H9 (cell line): ENCODE data around the gene CTNNA3. TPM values are rescaled to one million over a fixed set of nuclear protein-coding genes. Genes with fewer than 3 reads are reported as not detected.

Experiments
- DNase-seq: peaks from one replicate; pipeline ENCODE4 v3.0.0-alpha.2; 2017
- H2AFZ ChIP-seq: one replicate; pipeline ENCODE4 v1.6.1; 2013; ENCODE audit warnings: mild to moderate bottlenecking, low read length, control low read depth, moderate library complexity
- H2AK5ac ChIP-seq: 2 replicates; pipeline ENCODE4 v1.6.1; 2013; ENCODE audit warnings: low read length, control low read depth, mixed read lengths; ENCODE audit not compliant: insufficient read length
- H2BK120ac ChIP-seq: one replicate; pipeline ENCODE4 v1.6.1; 2013; ENCODE audit warnings: low read depth, mild to moderate bottlenecking, low read length, control low read depth, inconsistent platforms; ENCODE audit not compliant: poor library complexity, severe bottlenecking
- H2BK12ac ChIP-seq: 2 replicates; pipeline ENCODE4 v1.6.1; 2013; ENCODE audit warnings: low read length, control low read depth, mixed read lengths, low read depth; ENCODE audit not compliant: insufficient read length
- H2BK15ac ChIP-seq: 2 replicates; pipeline ENCODE4 v1.6.1; 2013; ENCODE audit warnings: low read depth, low read length, control low read depth
- H2BK20ac ChIP-seq: one replicate; pipeline ENCODE4 v1.6.1; 2013; ENCODE audit warnings: low read depth, mild to moderate bottlenecking, low read length, control low read depth, inconsistent platforms; ENCODE audit not compliant: poor library complexity, severe bottlenecking
- H2BK5ac ChIP-seq: 2 replicates; pipeline ENCODE4 v1.6.1; 2013; ENCODE audit warnings: low read length, control low read depth, mixed read lengths; ENCODE audit not compliant: insufficient read length
- H3K14ac ChIP-seq: 2 replicates; pipeline ENCODE4 v1.6.1; 2013; ENCODE audit warnings: low read length, control low read depth; ENCODE audit not compliant: insufficient read depth
- H3K18ac ChIP-seq: 2 replicates; pipeline ENCODE4 v1.6.1; 2013; ENCODE audit warnings: low read depth, mild to moderate bottlenecking, mixed read lengths, low read length, control low read depth; ENCODE audit not compliant: insufficient read length
- H3K23ac ChIP-seq: 2 replicates; pipeline ENCODE4 v1.6.1; 2013; ENCODE audit warnings: low read length, control low read depth, mixed read lengths, low read depth; ENCODE audit not compliant: insufficient read length
- H3K23me2 ChIP-seq: 2 replicates; pipeline ENCODE4 v1.6.1; 2013; ENCODE audit warnings: low read depth, mild to moderate bottlenecking, mixed read lengths, low read length, control low read depth; ENCODE audit not compliant: insufficient read length, poor library complexity, severe bottlenecking
- H3K27ac ChIP-seq: 2 replicates; pipeline ENCODE4 v1.5.1; 2013; ENCODE audit warnings: low read length, control low read depth, mixed read lengths, low read depth; ENCODE audit not compliant: insufficient read length
- H3K27me3 ChIP-seq: 2 replicates; pipeline ENCODE4 v1.6.1; 2013; ENCODE audit warnings: low read length, control low read depth, inconsistent platforms; ENCODE audit not compliant: insufficient read depth
- H3K4ac ChIP-seq: 2 replicates; pipeline ENCODE4 v1.6.1; 2013; ENCODE audit warnings: low read depth, mild to moderate bottlenecking, control low read depth, inconsistent platforms, low read length, moderate library complexity
- H3K4me1 ChIP-seq: 2 replicates; pipeline ENCODE4 v1.6.1; 2013; ENCODE audit warnings: low read length, control low read depth, inconsistent platforms; ENCODE audit not compliant: insufficient read depth
- H3K4me2 ChIP-seq: 2 replicates; pipeline ENCODE4 v1.6.1; 2013; ENCODE audit warnings: low read length, control low read depth, mixed read lengths; ENCODE audit not compliant: insufficient read length, insufficient read depth
- H3K56ac ChIP-seq: 2 replicates; pipeline ENCODE4 v1.6.1; 2013; ENCODE audit warnings: low read depth, mild to moderate bottlenecking, mixed read lengths, low read length, control low read depth; ENCODE audit not compliant: insufficient read length
- H3K79me1 ChIP-seq: 2 replicates; pipeline ENCODE4 v1.6.1; 2013; ENCODE audit warnings: low read depth, mild to moderate bottlenecking, moderate library complexity, low read length, control low read depth, inconsistent platforms; ENCODE audit not compliant: insufficient read depth, poor library complexity, severe bottlenecking
- H3K79me2 ChIP-seq: 2 replicates; pipeline ENCODE4 v1.6.1; 2013; ENCODE audit warnings: low read length, control low read depth, inconsistent platforms; ENCODE audit not compliant: insufficient read depth
- H3K9ac ChIP-seq: 2 replicates; pipeline ENCODE4 v1.6.1; 2013; ENCODE audit warnings: low read length, control low read depth, mixed read lengths; ENCODE audit not compliant: insufficient read length; ENCODE audit errors: extremely low read depth
- H3K9me3 ChIP-seq: one replicate; pipeline ENCODE4 v1.6.1; 2013; ENCODE audit warnings: low read depth, low read length, inconsistent platforms; ENCODE audit not compliant: control insufficient read depth
- H3T11ph ChIP-seq: one replicate; pipeline ENCODE4 v1.6.1; 2013; ENCODE audit warnings: mild to moderate bottlenecking, low read length, control low read depth, inconsistent platforms
- H4K20me1 ChIP-seq: one replicate; pipeline ENCODE4 v1.6.1; 2013; ENCODE audit not compliant: control insufficient read depth, insufficient read length, insufficient read depth
- H4K5ac ChIP-seq: 2 replicates; pipeline ENCODE4 v1.6.1; 2013; ENCODE audit warnings: low read depth, mild to moderate bottlenecking, mixed read lengths, low read length, control low read depth; ENCODE audit not compliant: insufficient read length
- H4K8ac ChIP-seq: replicated peaks from 2 replicates; pipeline ENCODE4 v1.6.1; 2013; ENCODE audit warnings: low read length, control low read depth, mixed read lengths, low read depth; ENCODE audit not compliant: insufficient read length
- H4K91ac ChIP-seq: 2 replicates; pipeline ENCODE4 v1.6.1; 2013; ENCODE audit warnings: low read depth, mild to moderate bottlenecking, moderate library complexity, mixed read lengths, low read length, control low read depth; ENCODE audit not compliant: insufficient read length
- H3K27ac Mint-ChIP-seq, 3 experiments: 2 replicates in 2 of 3; 3 replicates in 1 of 3; pipeline ENCODE4 v1.8.0; 2020 to 2021; ENCODE audit warnings: mixed read lengths in 3 of 3, mild to moderate bottlenecking in 1 of 3, moderate library complexity in 1 of 3
- H3K27me3 Mint-ChIP-seq: 2 replicates; pipeline ENCODE4 v1.8.0; 2021; ENCODE audit warnings: low read depth, mild to moderate bottlenecking, moderate library complexity, mixed read lengths
- H3K36me3 Mint-ChIP-seq, 3 experiments: 2 replicates in 2 of 3; 3 replicates in 1 of 3; pipeline ENCODE4 v1.8.0; 2020 to 2021; ENCODE audit warnings: low read depth in 3 of 3, mixed read lengths in 3 of 3; ENCODE audit not compliant: insufficient read depth in 1 of 3
- H3K4me1 Mint-ChIP-seq, 2 experiments: 2 replicates each; pipeline ENCODE4 v1.8.0; 2020; ENCODE audit warnings: mixed read lengths in 2 of 2
- H3K4me3 Mint-ChIP-seq, 2 experiments: 2 replicates in 1 of 2; 3 replicates in 1 of 2; pipeline ENCODE4 v1.8.0; 2020 to 2021; ENCODE audit warnings: mild to moderate bottlenecking in 2 of 2, mixed read lengths in 2 of 2, moderate library complexity in 1 of 2
- H3K9me3 Mint-ChIP-seq, 2 experiments: 2 replicates in 1 of 2; 3 replicates in 1 of 2; pipeline ENCODE4 v1.8.0; 2020; ENCODE audit warnings: mild to moderate bottlenecking in 2 of 2, mixed read lengths in 2 of 2, moderate library complexity in 1 of 2
- CTCF ChIP-seq: fragments of 200-600 bp; sonication (generic); conservative IDR thresholded peaks from 3 replicates; pipeline ENCODE4 v1.8.0; 2021; ENCODE audit warnings: antibody characterized with exemption, mild to moderate bottlenecking
- total RNA-seq: library from RNA; stranded (reverse); gene quantifications from 2 replicates; pipeline ENCODE4 v1.2.1, GENCODE V29; 2021

The CTNNA3 gene
- total RNA-seq, 1 experiment from 2014 or later, result 3.3 TPM

GRCh38 chr10:67665491-67665890, 30.5 kb downstream of the CTNNA3 start:
- no peaks in the 10 kb centered on the region for H3K9me3 ChIP-seq
- Mint-ChIP-seq H3K4me3 (no peak overlapping the region), H3K36me3 (no peaks in the 10 kb centered on the region), H3K27ac (no peak overlapping the region), H3K27me3 (no peaks in the 10 kb centered on the region), H3K9me3 (no peaks in the 10 kb centered on the region), H3K4me1 (peaks cover 5 to 10% of the 10 kb centered on the region in 2 experiments; a peak in 3 of 4 replicates)
- H3K27me3 ChIP-seq, result no peaks in the 10 kb centered on the region
- H2BK12ac ChIP-seq, result no peak overlapping the region
- DNase-seq, result no peak
- no peak overlapping the region for H4K91ac ChIP-seq
- H3K79me2 ChIP-seq, result no peaks in the 10 kb centered on the region
- no peak overlapping the region for H3K9ac ChIP-seq
- no peak overlapping the region for H4K5ac ChIP-seq
- no peak overlapping the region for H2BK15ac ChIP-seq
- H2BK120ac ChIP-seq, result no peak overlapping the region
- H3T11ph ChIP-seq, result no peak overlapping the region
- no peak overlapping the region for H3K27ac ChIP-seq
- no peak for TF ChIP-seq CTCF
- no peak overlapping the region for H2BK5ac ChIP-seq
- no peak overlapping the region for H2AK5ac ChIP-seq
- H3K4me1 ChIP-seq, result no peaks in the 10 kb centered on the region
- H3K23me2 ChIP-seq, result no peaks in the 10 kb centered on the region
- H3K23ac ChIP-seq, result no peak overlapping the region
- no peak overlapping the region for H2BK20ac ChIP-seq
- no peak overlapping the region for H4K8ac ChIP-seq
- no peak overlapping the region for H2AFZ ChIP-seq
- no peak overlapping the region for H3K18ac ChIP-seq
- H3K56ac ChIP-seq, result no peak overlapping the region
- H3K79me1 ChIP-seq, result no peaks in the 10 kb centered on the region
- no peak overlapping the region for H3K14ac ChIP-seq
- H4K20me1 ChIP-seq, result no peaks in the 10 kb centered on the region
- no peak overlapping the region for H3K4ac ChIP-seq
- no peak overlapping the region for H3K4me2 ChIP-seq
